MM.1S (cell line): ENCODE measurements around the gene AKR1E2.

ENCODE experiments used
- DNase-seq: peaks from one replicate; pipeline ENCODE4 v3.0.0-alpha.2; 2015
- H2AFZ ChIP-seq: fragments of 300-600 bp; sonication (generic); 2 replicates; pipeline ENCODE4 v1.6.0; 2016; ENCODE audit warnings: antibody characterized with exemption, low read length
- H3F3A ChIP-seq: fragments of 300-600 bp; sonication (generic); 2 replicates; pipeline ENCODE4 v1.6.1; 2016; ENCODE audit warnings: mild to moderate bottlenecking, antibody characterized with exemption, low read length, moderate library complexity, mixed read lengths; ENCODE audit not compliant: insufficient read depth
- H3K27ac ChIP-seq: fragments of 300-600 bp; sonication (generic); 2 replicates; pipeline ENCODE4 v1.5.1; 2016; ENCODE audit warnings: mild to moderate bottlenecking, low read length
- H3K27me3 ChIP-seq: fragments of 300-600 bp; sonication (generic); replicated peaks from 2 replicates; pipeline ENCODE4 v1.6.0; 2016; ENCODE audit warnings: low read length; ENCODE audit not compliant: insufficient read depth
- H3K36me3 ChIP-seq: fragments of 300-600 bp; sonication (generic); replicated peaks from 2 replicates; pipeline ENCODE4 v1.6.1; 2016; ENCODE audit warnings: mild to moderate bottlenecking, low read length, mixed read lengths; ENCODE audit not compliant: insufficient read depth
- H3K4me1 ChIP-seq: fragments of 300-600 bp; sonication (generic); 2 replicates; pipeline ENCODE4 v1.6.1; 2016; ENCODE audit warnings: low read length, mixed read lengths
- H3K4me2 ChIP-seq: fragments of 300-600 bp; sonication (generic); 2 replicates; pipeline ENCODE4 v1.6.0; 2016; ENCODE audit warnings: low read depth, low read length
- H3K4me3 ChIP-seq: fragments of 300-600 bp; sonication (generic); 2 replicates; pipeline ENCODE4 v1.5.1; 2016; ENCODE audit warnings: low read length, mixed read lengths
- H3K79me2 ChIP-seq: fragments of 300-600 bp; sonication (generic); 2 replicates; pipeline ENCODE4 v1.6.1; 2016; ENCODE audit warnings: mixed run types, low read length, mixed read lengths
- H3K9ac ChIP-seq: fragments of 300-600 bp; sonication (generic); 2 replicates; pipeline ENCODE4 v1.6.1; 2016; ENCODE audit warnings: low read length, mixed read lengths
- H3K9me2 ChIP-seq: fragments of 300-600 bp; sonication (generic); replicated peaks from 2 replicates; pipeline ENCODE4 v1.6.1; 2016; ENCODE audit warnings: mild to moderate bottlenecking, low read length, mixed read lengths; ENCODE audit not compliant: insufficient read depth
- H3K9me3 ChIP-seq: fragments of 300-600 bp; sonication (generic); replicated peaks from 2 replicates; pipeline ENCODE4 v1.6.1; 2016; ENCODE audit warnings: mild to moderate bottlenecking, low read length, mixed read lengths; ENCODE audit not compliant: insufficient read depth
- H4K20me1 ChIP-seq: fragments of 300-600 bp; sonication (generic); 2 replicates; pipeline ENCODE4 v1.6.1; 2016; ENCODE audit warnings: mild to moderate bottlenecking, low read length, moderate library complexity, mixed read lengths; ENCODE audit not compliant: insufficient read depth
- EZH2 ChIP-seq: fragments of 300-600 bp; sonication (generic); optimal IDR thresholded peaks from 2 replicates; pipeline ENCODE3; 2017; ENCODE audit warnings: low read depth, mild to moderate bottlenecking, antibody characterized with exemption, low read length, mixed read lengths
- EZH2phosphoT487 ChIP-seq: fragments of 300-600 bp; sonication (generic); IDR thresholded peaks from 2 replicates; pipeline ENCODE4 v1.6.1; 2018; ENCODE audit warnings: antibody characterized with exemption, low read length
- TF ChIP-seq, protein P1 (sequence below): fragments of 300-600 bp; sonication (generic); IDR thresholded peaks from 2 replicates; pipeline ENCODE4 v1.5.1; 2016; ENCODE audit warnings: antibody characterized with exemption, low read length, mixed read lengths

The AKR1E2 gene

DNA sequence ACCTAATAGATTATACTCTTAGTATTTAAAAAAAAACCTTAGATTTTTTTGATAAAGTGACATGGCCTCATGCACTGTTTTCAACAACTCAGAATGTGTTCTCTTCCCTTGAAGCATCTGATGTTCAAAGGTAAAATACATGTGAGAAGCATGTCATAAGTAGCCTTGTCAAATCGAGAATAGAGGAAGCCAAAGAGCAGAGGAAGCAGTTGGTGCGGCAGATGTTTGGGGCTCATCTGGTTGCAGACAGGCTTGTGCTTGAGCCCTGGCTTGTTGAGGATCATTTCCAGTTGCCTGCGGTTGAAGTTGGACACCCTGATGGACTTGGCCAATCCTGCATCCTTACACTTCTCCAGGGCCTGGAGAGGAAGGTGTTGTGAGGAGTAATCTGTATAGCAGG, 59.2 kb downstream of the AKR1E2 start:
- H3K9me3 ChIP-seq: no peaks in the 10 kb centered on the region
- H3K27ac ChIP-seq: no peak overlapping the region
- H4K20me1 ChIP-seq: no peaks in the 10 kb centered on the region
- H3K27me3 ChIP-seq: no peaks in the 10 kb centered on the region
- no peak for DNase-seq
- no peak overlapping the region for H3K9ac ChIP-seq
- no peak overlapping the region for H2AFZ ChIP-seq
- no peak overlapping the region for H3K4me3 ChIP-seq
- no peaks in the 10 kb centered on the region for H3K36me3 ChIP-seq
- no peaks in the 10 kb centered on the region for H3K9me2 ChIP-seq
- H3K4me1 ChIP-seq: no peaks in the 10 kb centered on the region
- TF ChIP-seq EZH2phosphoT487: no peak
- TF ChIP-seq, protein P1, sequence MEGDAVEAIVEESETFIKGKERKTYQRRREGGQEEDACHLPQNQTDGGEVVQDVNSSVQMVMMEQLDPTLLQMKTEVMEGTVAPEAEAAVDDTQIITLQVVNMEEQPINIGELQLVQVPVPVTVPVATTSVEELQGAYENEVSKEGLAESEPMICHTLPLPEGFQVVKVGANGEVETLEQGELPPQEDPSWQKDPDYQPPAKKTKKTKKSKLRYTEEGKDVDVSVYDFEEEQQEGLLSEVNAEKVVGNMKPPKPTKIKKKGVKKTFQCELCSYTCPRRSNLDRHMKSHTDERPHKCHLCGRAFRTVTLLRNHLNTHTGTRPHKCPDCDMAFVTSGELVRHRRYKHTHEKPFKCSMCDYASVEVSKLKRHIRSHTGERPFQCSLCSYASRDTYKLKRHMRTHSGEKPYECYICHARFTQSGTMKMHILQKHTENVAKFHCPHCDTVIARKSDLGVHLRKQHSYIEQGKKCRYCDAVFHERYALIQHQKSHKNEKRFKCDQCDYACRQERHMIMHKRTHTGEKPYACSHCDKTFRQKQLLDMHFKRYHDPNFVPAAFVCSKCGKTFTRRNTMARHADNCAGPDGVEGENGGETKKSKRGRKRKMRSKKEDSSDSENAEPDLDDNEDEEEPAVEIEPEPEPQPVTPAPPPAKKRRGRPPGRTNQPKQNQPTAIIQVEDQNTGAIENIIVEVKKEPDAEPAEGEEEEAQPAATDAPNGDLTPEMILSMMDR: no peak
- no peaks in the 10 kb centered on the region for H3F3A ChIP-seq
- no peak overlapping the region for H3K4me2 ChIP-seq
- H3K79me2 ChIP-seq: no peaks in the 10 kb centered on the region

DNA sequence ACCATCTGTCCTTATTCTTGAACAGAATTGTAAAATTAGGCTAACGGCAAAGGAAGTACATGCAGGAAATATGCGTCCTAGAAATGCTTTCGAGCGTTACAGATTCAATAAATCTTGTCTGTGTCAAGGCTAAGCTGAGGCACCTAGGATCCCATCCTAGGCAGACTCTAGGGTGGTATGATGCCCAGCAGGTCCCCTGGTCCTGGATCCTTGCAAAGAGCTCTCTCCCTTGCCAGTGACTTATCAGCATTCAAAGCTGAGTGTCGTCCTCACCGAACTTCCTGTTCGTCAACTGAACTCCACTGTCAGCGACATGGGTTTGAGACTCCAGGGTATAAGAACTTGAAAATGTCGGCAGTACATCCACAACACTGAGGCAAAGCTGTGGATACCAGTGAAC, 61.5 kb downstream of the AKR1E2 start:
- DNase-seq: no peak
- H2AFZ ChIP-seq: no peak overlapping the region
- no peaks in the 10 kb centered on the region for H4K20me1 ChIP-seq
- no peak overlapping the region for H3K4me2 ChIP-seq
- no peaks in the 10 kb centered on the region for H3K79me2 ChIP-seq
- H3K9me2 ChIP-seq: no peaks in the 10 kb centered on the region
- no peaks in the 10 kb centered on the region for H3K9me3 ChIP-seq
- TF ChIP-seq, protein P1: no peak
- TF ChIP-seq EZH2phosphoT487: no peak
- TF ChIP-seq EZH2: no peak
- H3K9ac ChIP-seq: no peak overlapping the region
- no peaks in the 10 kb centered on the region for H3K36me3 ChIP-seq
- no peaks in the 10 kb centered on the region for H3F3A ChIP-seq
- no peaks in the 10 kb centered on the region for H3K4me1 ChIP-seq
- no peak overlapping the region for H3K4me3 ChIP-seq
- H3K27ac ChIP-seq: no peak overlapping the region
- H3K27me3 ChIP-seq: no peaks in the 10 kb centered on the region

DNA sequence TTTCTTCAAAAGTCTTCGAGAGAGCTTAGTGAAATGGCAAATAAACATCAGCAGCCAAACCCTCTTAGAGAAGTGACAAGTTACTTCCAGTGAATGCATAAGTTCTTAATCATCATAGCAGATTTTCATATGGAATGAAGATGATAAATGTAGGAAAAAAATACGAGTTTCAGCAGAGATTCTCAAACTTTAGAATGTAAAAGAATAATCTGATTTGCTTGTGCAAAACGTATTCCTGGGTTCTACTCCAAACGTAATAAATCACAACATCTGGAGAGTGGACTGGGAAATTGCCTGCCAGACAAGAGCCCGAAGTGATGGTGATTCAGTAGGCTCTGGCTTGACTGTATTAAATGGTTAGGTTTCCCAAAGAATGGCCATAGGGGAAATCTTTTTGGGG, 62.2 kb downstream of the AKR1E2 start:
- H3K36me3 ChIP-seq: no peaks in the 10 kb centered on the region
- no peak for DNase-seq
- no peaks in the 10 kb centered on the region for H3K79me2 ChIP-seq
- H3K4me3 ChIP-seq: no peak overlapping the region
- no peaks in the 10 kb centered on the region for H4K20me1 ChIP-seq
- H3K27me3 ChIP-seq: no peaks in the 10 kb centered on the region
- no peak overlapping the region for H3K27ac ChIP-seq
- no peaks in the 10 kb centered on the region for H3K9me3 ChIP-seq
- H2AFZ ChIP-seq: no peak overlapping the region
- H3F3A ChIP-seq: no peaks in the 10 kb centered on the region
- no peak overlapping the region for H3K4me2 ChIP-seq
- H3K9me2 ChIP-seq: no peaks in the 10 kb centered on the region
- TF ChIP-seq, protein P1: no peak
- TF ChIP-seq EZH2: no peak
- TF ChIP-seq EZH2phosphoT487: no peak
- H3K9ac ChIP-seq: no peak overlapping the region
- no peaks in the 10 kb centered on the region for H3K4me1 ChIP-seq

DNA sequence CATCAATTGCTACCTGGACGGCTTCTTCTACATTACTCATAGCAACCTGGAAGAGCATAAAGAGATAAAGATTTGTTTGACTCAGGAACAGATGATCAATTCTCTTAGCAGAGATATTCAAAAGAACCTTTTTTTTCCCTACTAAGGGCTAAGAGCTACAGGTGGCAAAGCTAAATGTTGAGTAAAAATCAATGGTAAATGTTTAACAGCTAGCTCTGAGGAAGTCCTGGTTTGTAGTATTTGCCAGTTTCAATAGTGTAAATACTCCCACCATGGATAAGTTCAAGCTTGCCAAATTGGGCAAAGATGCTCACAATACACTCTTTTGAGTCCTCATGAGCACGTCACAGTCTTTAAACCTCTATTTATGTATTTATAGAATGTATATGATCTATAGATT, 64.0 kb downstream of the AKR1E2 start:
- H3K36me3 ChIP-seq: no peaks in the 10 kb centered on the region
- H3K27ac ChIP-seq: no peak overlapping the region
- H3K4me3 ChIP-seq: no peak overlapping the region
- H2AFZ ChIP-seq: no peak overlapping the region
- no peak overlapping the region for H3K9ac ChIP-seq
- no peaks in the 10 kb centered on the region for H3K27me3 ChIP-seq
- H3K4me1 ChIP-seq: no peaks in the 10 kb centered on the region
- H3K79me2 ChIP-seq: no peaks in the 10 kb centered on the region
- H3K9me3 ChIP-seq: no peaks in the 10 kb centered on the region
- no peak overlapping the region for H3K4me2 ChIP-seq
- TF ChIP-seq EZH2: no peak
- TF ChIP-seq, protein P1: no peak
- no peak for TF ChIP-seq EZH2phosphoT487
- H3F3A ChIP-seq: no peaks in the 10 kb centered on the region
- H3K9me2 ChIP-seq: no peaks in the 10 kb centered on the region
- DNase-seq: no peak
- no peaks in the 10 kb centered on the region for H4K20me1 ChIP-seq
